Astrocyte of the spinal cord (primary cell): Measurements from ENCODE around the gene AJAP1.

Source experiments
- DNase-seq: peaks from one replicate; pipeline ENCODE4 v3.0.0; 2011; ENCODE audit warnings: low read depth, low spot score
- H3K4me3 ChIP-seq: 2 replicates; pipeline ENCODE4 v1.5.1; 2011; ENCODE audit warnings: low read depth, mild to moderate bottlenecking, low read length, moderate library complexity
- CTCF ChIP-seq: IDR thresholded peaks from 2 replicates; pipeline ENCODE4 v1.5.1; 2012; ENCODE audit warnings: low read depth, mild to moderate bottlenecking, low read length, inconsistent platforms
- in situ Hi-C: cut with HindIII; loops from 2 replicates; pipeline ENCODE4 v1.10.0; 2017; ENCODE audit warnings: low sequenced_read_pairs

AJAP1 gene

GRCh38 chr1:4636644-4637380 lies 17.6 kb upstream of the AJAP1 start:
- no peak for DNase-seq
- in situ Hi-C loops: no loop called here
- H3K4me3 ChIP-seq: no peak overlapping the region
- TF ChIP-seq CTCF: no peak

GRCh38 chr1:4637616-4638344 lies 16.6 kb upstream of the AJAP1 start:
- no peak for DNase-seq
- in situ Hi-C loops: no loop called here
- no peak overlapping the region for H3K4me3 ChIP-seq
- TF ChIP-seq CTCF: no peak

GRCh38 chr1:4638345-4638729 lies 16.1 kb upstream of the AJAP1 start:
- H3K4me3 ChIP-seq: no peak overlapping the region
- in situ Hi-C loops: no loop called here
- DNase-seq: no peak
- TF ChIP-seq CTCF: no peak

- in situ Hi-C loops: no loop called here
Observed at GRCh38 chr1:4640931-4641330, 13.5 kb upstream of the AJAP1 start.

GRCh38 chr1:4647391-4647790 lies 7.0 kb upstream of the AJAP1 start:
- H3K4me3 ChIP-seq: no peak overlapping the region
- TF ChIP-seq CTCF: no peak
- DNase-seq: no peak
- in situ Hi-C loops: no loop called here

More at GRCh38 chr1:4640931-4641330, 13.5 kb upstream of the AJAP1 start:
- no peak overlapping the region for H3K4me3 ChIP-seq
- DNase-seq: no peak
- TF ChIP-seq CTCF: no peak

- no peak overlapping the region for H3K4me3 ChIP-seq
- no peak for DNase-seq
- in situ Hi-C loops: no loop called here
- no peak for TF ChIP-seq CTCF
Observed at GRCh38 chr1:4648657-4649056, 5.8 kb upstream of the AJAP1 start.
